Peyer's patch (tissue), 4 donors: ENCODE results near the gene GPANK1.

Experiments
- CTCF ChIP-seq, 6 experiments: fragments of 450-650 bp in 4 of 6; fragments of 200-600 bp in 2 of 6; sonication (generic) in 1 of 6; IDR thresholded peaks; one replicate each; pipeline ENCODE4 v1.5.1; 2017 to 2019; ENCODE audit warnings: antibody characterized with exemption in 6 of 6, mild to moderate bottlenecking in 3 of 6, moderate library complexity in 1 of 6
- POLR2A ChIP-seq, 2 donors: fragments of 450-650 bp; IDR thresholded peaks; one replicate each; pipeline ENCODE4 v1.5.1; 2017; ENCODE audit warnings: antibody characterized with exemption in 2 of 2, mild to moderate bottlenecking in 2 of 2, moderate library complexity in 2 of 2

- TF ChIP-seq CTCF (IDR thresholded peaks at IDR 0.05) = no peak
- no peak for TF ChIP-seq POLR2A (IDR thresholded peaks at IDR 0.05)
These were observed 622 bp downstream of the GPANK1 start for GRCh38 chr6:31663961-31664789.
